GM23248 (cell line): ENCODE measurements around the gene MARCHF2.

Experiments used
- EZH2 ChIP-seq: fragments of 200-600 bp; sonication (generic); IDR thresholded peaks from 2 replicates; pipeline ENCODE4 v1.6.1; 2018; ENCODE audit warnings: antibody characterized with exemption, mild to moderate bottlenecking; ENCODE audit not compliant: insufficient read depth, poor library complexity, severe bottlenecking
- EZH2phosphoT487 ChIP-seq: fragments of 200-600 bp; sonication (generic); IDR thresholded peaks from 2 replicates; pipeline ENCODE4 v1.6.1; 2018; ENCODE audit warnings: antibody characterized with exemption, moderate library complexity, mild to moderate bottlenecking, low read depth; ENCODE audit not compliant: insufficient read depth

GRCh38 chr19:8393871-8394250 lies 19.2 kb upstream of the MARCHF2 start:
- TF ChIP-seq EZH2 (no peak), EZH2phosphoT487 (no peak)
